ENCODE measurements around the gene XAGE5.
"Not testable (repeated sequence)": the region's sequence is repeated elsewhere in the genome, so short reads cannot be mapped to it uniquely, and the experiment has no call there.

- TF ChIP-seq EZH2 (IDR thresholded peaks at IDR 0.05; ENCODE audit: insufficient read depth, poor library complexity, severe bottlenecking); EZH2phosphoT487 (IDR thresholded peaks at IDR 0.05; ENCODE audit: insufficient read depth, low read depth): not testable (repeated sequence)
Measured at GRCh38 chrX:52765983-52766382, 45.1 kb upstream of the XAGE5 start.
